Neuron (in vitro differentiated cells): ENCODE measurements around the gene TGFBR3L.

Source experiments
- H2AFZ ChIP-seq: one replicate; pipeline ENCODE4 v1.6.1; 2013; ENCODE audit warnings: low read depth, mild to moderate bottlenecking, inconsistent platforms, low read length, moderate library complexity
- H3K27me3 ChIP-seq: one replicate; pipeline ENCODE4 v1.6.1; 2013; ENCODE audit warnings: low read length; ENCODE audit not compliant: insufficient read depth
- H3K36me3 ChIP-seq: one replicate; pipeline ENCODE4 v1.6.1; 2013; ENCODE audit warnings: low read length; ENCODE audit not compliant: insufficient read depth
- H3K4me1 ChIP-seq: one replicate; pipeline ENCODE4 v1.6.1; 2013; ENCODE audit warnings: low read length; ENCODE audit not compliant: insufficient read depth
- H3K4me3 ChIP-seq: 2 replicates; pipeline ENCODE4 v1.5.1; 2013; ENCODE audit warnings: mild to moderate bottlenecking, low read length, moderate library complexity
- H3K9me3 ChIP-seq: one replicate; pipeline ENCODE4 v1.6.1; 2013; ENCODE audit warnings: low read length

Gene TGFBR3L

DNA sequence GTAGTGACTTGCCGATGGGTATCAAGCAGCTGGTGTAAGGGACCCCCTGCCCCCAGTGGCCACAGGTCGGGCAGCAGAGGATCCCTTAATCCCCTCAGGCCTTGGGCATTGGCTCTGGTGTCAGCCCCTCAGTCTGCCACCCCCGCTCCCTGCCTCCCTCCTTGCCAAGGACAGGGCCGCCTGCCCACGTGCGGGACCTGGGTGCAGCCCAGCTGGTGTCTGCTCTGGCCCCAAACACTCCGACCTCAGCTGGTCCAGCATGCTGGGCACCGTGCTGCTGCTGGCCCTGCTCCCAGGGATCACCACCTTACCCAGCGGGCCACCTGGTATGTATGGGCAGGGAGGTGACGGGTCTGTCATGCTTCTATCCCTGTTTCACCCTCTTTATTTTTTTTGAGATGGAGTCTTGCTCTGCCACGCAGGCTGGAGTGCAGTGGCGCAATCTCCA lies at the start of gene TGFBR3L:
Gene TGFBR3L, plus strand, starts transcription at position 233 of the 448 bp plus-strand sequence.
- H3K27me3 ChIP-seq, result peaks cover 24% of the 10 kb centered on the region
- peaks cover 19% of the 10 kb centered on the region for H3K4me1 ChIP-seq
- H3K36me3 ChIP-seq, result peaks cover 27% of the 10 kb centered on the region
- no peaks in the 10 kb centered on the region for H3K9me3 ChIP-seq
- H2AFZ ChIP-seq, result no peak within 1 kb of the TSS
- no peak within 1 kb of the TSS for H3K4me3 ChIP-seq

DNA sequence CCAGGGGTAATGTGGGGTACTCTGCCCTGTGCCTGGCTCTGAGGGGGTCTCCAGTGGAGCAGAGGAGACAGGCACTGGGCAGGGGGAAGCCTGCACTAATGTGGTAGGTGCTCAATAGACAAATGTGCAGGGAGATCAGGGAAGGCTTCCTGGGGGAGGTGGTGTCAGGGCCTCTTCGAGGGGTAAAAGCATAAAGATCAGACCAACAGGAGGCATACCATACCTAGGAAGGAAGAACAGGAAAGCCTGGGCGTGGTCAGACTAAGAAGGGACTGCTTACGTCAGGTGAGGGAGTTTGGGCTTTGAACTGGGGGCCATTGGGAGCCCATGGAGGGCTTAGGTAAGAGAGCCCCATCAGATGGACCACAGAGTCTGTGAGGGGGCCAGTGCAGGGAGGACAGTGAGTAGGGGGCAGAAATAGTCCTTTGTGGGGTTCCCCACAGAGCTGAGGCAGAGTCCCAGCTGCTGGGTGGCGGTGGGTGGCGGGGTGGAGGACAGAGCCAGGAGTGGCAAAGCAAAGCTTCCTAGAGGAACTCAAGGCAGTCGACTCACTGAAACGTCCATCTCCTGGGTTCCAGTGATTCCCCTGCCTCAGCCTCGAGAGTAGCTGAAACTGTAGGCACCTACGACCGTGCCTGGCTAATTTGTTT lies 49.2 kb upstream of the TGFBR3L start:
- H2AFZ ChIP-seq, result no peak overlapping the region
- H3K27me3 ChIP-seq, result no peaks in the 10 kb centered on the region
- peaks cover 7% of the 10 kb centered on the region for H3K36me3 ChIP-seq
- peaks cover 8% of the 10 kb centered on the region for H3K4me1 ChIP-seq
- H3K4me3 ChIP-seq, result no peak overlapping the region
- H3K9me3 ChIP-seq, result no peaks in the 10 kb centered on the region

DNA sequence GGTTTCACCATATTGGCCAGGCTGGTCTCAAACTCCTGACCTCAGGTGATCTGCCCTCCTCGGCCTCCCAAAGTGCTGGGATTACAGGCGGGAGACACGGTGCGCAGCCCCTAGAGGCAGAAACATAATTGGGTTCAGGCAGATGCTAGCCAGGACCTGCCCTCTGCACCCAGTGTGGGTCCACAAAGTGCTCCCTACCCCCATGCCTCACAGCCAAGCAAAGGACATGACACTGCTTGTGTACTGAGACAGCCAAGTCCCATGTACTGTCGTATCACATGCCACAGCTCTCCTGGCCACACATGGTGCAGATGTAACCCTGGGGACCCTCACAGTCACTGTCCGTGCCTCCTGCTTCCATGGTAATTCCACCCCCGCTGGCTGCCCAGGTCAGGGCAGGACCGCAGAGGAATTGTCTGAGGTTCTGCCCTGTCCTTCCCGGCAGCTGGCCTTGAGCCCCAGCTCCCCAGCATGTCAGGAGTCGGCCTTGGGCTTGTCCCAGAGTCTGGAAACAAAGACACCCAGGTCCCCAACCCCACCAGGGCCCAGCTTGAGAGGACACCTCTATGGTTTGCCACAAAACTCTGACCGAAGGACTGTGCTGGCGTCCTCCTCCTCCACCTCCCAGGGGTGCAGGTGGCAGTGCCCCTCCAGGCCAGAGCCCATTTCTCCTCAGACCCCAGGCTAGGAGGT lies 48.1 kb upstream of the TGFBR3L start:
- H3K27me3 ChIP-seq, result no peaks in the 10 kb centered on the region
- no peak overlapping the region for H2AFZ ChIP-seq
- no peaks in the 10 kb centered on the region for H3K9me3 ChIP-seq
- peaks cover 18% of the 10 kb centered on the region for H3K4me1 ChIP-seq
- H3K36me3 ChIP-seq, result peaks cover 7% of the 10 kb centered on the region
- H3K4me3 ChIP-seq, result no peak overlapping the region

DNA sequence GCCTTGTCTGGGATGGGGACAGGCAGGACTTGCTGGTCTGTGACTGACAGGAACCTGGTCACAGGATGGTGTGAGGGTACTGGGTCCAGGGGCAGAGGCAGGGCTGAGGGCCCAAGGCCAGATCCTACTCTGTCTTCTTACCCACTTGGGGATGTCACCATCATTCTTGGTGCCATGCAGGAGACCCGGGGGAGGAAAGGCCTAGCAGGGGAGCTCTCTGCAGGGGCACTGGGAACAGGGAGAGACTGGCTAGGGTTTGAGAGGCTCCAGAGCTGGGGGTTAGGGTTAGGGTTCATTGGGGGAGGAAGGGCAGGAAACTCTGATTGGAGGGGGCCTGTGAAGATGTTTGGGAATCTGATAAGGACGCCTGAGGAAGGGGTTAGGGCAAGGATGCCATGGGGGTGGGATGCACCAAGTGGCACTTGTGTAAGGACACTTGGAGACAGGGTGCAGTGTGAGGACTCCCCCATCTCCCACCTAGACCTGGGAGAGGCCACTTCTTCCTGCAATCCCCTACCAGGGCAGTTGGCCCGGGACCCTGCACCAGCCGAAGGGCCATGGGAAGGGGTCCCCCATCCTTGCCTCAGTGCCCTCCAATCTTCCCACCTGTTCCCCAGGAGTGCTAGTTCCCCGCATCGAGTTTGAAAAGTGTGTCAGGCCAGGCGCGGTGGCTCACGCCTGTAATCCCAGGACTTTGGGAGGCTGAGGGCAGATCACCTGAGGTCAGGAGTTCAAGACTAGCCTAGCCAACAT lies 47.4 kb upstream of the TGFBR3L start:
- H3K4me3 ChIP-seq, result no peak overlapping the region
- H3K4me1 ChIP-seq, result peaks cover 24% of the 10 kb centered on the region
- H3K9me3 ChIP-seq, result no peaks in the 10 kb centered on the region
- no peak overlapping the region for H2AFZ ChIP-seq
- peaks cover 7% of the 10 kb centered on the region for H3K36me3 ChIP-seq
- no peaks in the 10 kb centered on the region for H3K27me3 ChIP-seq

GRCh38 chr19:7868326-7868670 lies 46.3 kb upstream of the TGFBR3L start:
- Histone ChIP-seq H3K9me3 (no peaks in the 10 kb centered on the region), H3K36me3 (peaks cover 9% of the 10 kb centered on the region), H3K4me3 (no peak overlapping the region), H2AFZ (no peak overlapping the region), H3K4me1 (peaks cover 35% of the 10 kb centered on the region), H3K27me3 (no peaks in the 10 kb centered on the region)

- H3K36me3 ChIP-seq, result peaks cover 9% of the 10 kb centered on the region
- H3K4me1 ChIP-seq, result peaks cover 38% of the 10 kb centered on the region
- H3K4me3 ChIP-seq, result no peak overlapping the region
- H2AFZ ChIP-seq, result no peak overlapping the region
- no peaks in the 10 kb centered on the region for H3K9me3 ChIP-seq
- H3K27me3 ChIP-seq, result no peaks in the 10 kb centered on the region
These were observed 45.8 kb upstream of the TGFBR3L start for GRCh38 chr19:7868671-7869452.

DNA sequence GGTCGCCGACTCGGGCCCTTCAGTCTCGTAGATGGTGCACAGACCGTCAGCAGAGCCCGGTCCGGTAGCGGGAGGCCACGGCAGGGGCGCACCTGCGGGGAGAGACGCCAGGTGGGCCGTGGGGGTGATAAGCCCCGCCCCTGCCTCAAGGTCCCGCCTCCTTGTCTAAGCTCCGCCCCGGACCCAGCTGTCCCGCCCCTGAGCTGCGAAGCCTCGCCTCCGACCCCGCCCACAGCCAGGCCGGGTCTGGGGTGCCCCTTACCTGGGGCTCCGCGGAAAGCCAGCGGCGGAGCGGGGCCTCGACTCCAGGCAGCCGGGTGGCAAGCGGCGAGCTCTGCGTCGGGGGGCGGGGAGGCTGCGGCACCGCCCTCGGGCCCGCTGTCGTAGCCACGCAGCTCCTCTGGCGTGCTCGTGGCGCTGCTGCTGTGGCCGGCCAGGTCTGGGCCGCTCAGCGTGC lies 45.1 kb upstream of the TGFBR3L start:
- peaks cover 9% of the 10 kb centered on the region for H3K36me3 ChIP-seq
- H3K4me3 ChIP-seq, result no peak overlapping the region
- H3K27me3 ChIP-seq, result no peaks in the 10 kb centered on the region
- peaks cover 38% of the 10 kb centered on the region for H3K4me1 ChIP-seq
- no peak overlapping the region for H2AFZ ChIP-seq
- H3K9me3 ChIP-seq, result no peaks in the 10 kb centered on the region

DNA sequence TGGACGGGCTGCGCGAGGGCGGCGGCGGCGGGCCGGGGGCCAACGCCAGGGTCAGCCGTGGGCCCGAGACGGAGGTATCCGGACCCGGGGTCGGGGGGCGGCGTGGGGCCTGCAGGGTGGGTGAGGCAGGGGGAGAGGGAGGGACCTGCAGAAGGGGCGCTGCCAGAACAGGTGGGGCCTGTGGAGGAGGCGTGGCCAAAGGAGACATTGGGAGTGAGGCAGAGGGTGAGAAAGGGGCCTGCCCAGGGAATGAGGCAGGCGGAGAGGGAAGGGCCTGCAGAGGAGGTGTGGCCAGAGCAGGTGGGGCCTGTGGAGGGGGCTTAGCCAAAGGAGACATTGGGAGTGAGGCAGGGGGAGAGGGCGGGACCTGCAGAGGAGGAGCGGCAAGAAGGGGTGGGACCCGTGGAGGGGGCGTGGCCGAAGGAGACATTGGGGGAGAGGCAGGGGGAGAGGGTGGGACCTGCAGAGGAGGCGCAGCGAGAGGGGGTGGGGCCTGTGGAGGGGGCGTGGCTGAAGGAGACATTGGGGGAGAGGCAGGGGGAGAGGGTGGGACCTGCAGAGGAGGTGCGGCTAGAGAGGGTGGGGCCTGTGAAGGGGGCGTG lies 44.6 kb upstream of the TGFBR3L start:
- Histone ChIP-seq H3K4me1 (peaks cover 42% of the 10 kb centered on the region), H3K4me3 (no peak overlapping the region), H3K9me3 (no peaks in the 10 kb centered on the region), H3K36me3 (peaks cover 9% of the 10 kb centered on the region), H3K27me3 (no peaks in the 10 kb centered on the region), H2AFZ (no peak overlapping the region)

DNA sequence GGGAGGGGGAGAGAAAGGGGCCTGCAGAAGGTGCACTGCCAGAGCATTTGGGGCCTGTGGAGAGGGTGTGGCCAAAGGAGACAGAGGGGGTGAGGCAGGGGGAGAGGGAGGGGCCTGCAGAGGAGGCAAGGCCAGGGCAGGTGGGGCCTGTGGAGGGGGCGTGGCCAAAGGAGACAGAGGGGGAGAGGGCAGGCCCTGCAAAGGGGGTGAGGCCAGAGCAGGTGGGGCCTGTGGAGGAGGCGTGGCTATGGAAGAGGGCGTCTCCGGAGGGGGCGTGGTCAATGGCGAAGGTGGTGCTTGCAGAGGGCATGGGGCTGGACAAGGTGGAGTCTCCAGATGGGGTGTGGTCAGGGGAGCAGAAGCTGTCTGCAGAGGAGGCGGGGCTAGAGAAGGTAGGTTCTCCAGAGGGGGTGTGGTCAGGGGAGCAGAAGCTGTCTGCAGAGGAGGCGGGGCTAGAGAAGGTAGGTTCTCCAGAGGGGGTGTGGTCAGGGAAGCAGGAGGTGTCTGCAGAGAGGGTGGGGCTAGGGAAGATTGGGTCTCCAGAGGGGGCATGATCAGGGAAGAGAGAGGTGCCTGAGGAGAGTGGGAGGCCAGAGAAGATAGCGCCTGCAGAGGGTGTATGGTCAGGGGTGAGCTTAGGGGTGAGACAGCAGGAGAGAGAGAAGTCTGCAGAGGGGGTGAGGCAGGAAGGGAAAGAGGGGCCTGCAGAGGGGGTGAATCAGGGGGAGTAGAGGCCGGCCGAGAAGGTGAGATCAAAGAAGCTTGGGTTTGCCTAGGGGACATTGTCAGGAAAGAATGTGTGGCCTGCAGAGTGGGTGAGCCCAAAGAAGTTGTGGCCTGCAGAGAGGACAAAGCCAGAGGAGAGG lies 43.8 kb upstream of the TGFBR3L start:
- H3K4me3 ChIP-seq, result no peak overlapping the region
- no peaks in the 10 kb centered on the region for H3K27me3 ChIP-seq
- H2AFZ ChIP-seq, result no peak overlapping the region
- peaks cover 9% of the 10 kb centered on the region for H3K36me3 ChIP-seq
- H3K9me3 ChIP-seq, result no peaks in the 10 kb centered on the region
- peaks cover 43% of the 10 kb centered on the region for H3K4me1 ChIP-seq

- Histone ChIP-seq H3K4me3 (peak overlapping the region; percentile 14), H3K9me3 (no peaks in the 10 kb centered on the region), H3K27me3 (no peaks in the 10 kb centered on the region), H2AFZ (no peak overlapping the region), H3K4me1 (peaks cover 40% of the 10 kb centered on the region), H3K36me3 (peaks cover 9% of the 10 kb centered on the region)
These were observed 43.0 kb upstream of the TGFBR3L start for GRCh38 chr19:7871437-7872305.
